Activated T-cell treated with anti-CD3 and anti-CD28 coated beads, Interleukin-2, amount 50 U/mL, for 72 hours (primary cell): ENCODE results near the gene EXOG. TPM values are rescaled to one million over a fixed set of nuclear protein-coding genes. Genes with fewer than 3 reads are reported as not detected.

Source experiments
- ATAC-seq, 2 donors: fragments of 150-1000 bp; cut with Tn5 transposase; replicated peaks in 1 of 2; 2 replicates each; pipeline ENCODE4 v1.10.0; 2021; ENCODE audit warnings: moderate library complexity in 2 of 2, mild to moderate bottlenecking in 1 of 2
- DNase-seq, 2 donors: peaks; one replicate each; pipeline ENCODE4 v3.0.0; 2021 to 2022; ENCODE audit warnings: mixed read lengths in 1 of 2
- H3K27ac Mint-ChIP-seq: one replicate; pipeline ENCODE4 v1.8.0; 2022; ENCODE audit warnings: mild to moderate bottlenecking, moderate library complexity, mixed read lengths
- H3K27me3 Mint-ChIP-seq: one replicate; pipeline ENCODE4 v1.8.0; 2022; ENCODE audit warnings: low read depth, mixed read lengths
- H3K36me3 Mint-ChIP-seq, 2 donors: one replicate each; pipeline ENCODE4 v1.8.0; 2022; ENCODE audit warnings: mixed read lengths in 2 of 2, mild to moderate bottlenecking in 1 of 2; ENCODE audit not compliant: insufficient read depth in 2 of 2
- H3K4me1 Mint-ChIP-seq: one replicate; pipeline ENCODE4 v1.8.0; 2022; ENCODE audit warnings: low read depth, mixed read lengths
- H3K4me3 Mint-ChIP-seq, 2 donors: one replicate each; pipeline ENCODE4 v1.8.0; 2022; ENCODE audit warnings: mild to moderate bottlenecking in 2 of 2, mixed read lengths in 2 of 2, moderate library complexity in 2 of 2
- H3K9me3 Mint-ChIP-seq, 2 donors: one replicate each; pipeline ENCODE4 v1.8.0; 2022; ENCODE audit warnings: mixed read lengths in 2 of 2
- total RNA-seq, 2 donors: library from RNA; stranded (reverse); gene quantifications; one replicate each; pipeline ENCODE4 v1.2.3, GENCODE V29; 2022

EXOG gene
- total RNA-seq, 2 donors from 2014 or later = 25.5 to 32.4 TPM

DNA sequence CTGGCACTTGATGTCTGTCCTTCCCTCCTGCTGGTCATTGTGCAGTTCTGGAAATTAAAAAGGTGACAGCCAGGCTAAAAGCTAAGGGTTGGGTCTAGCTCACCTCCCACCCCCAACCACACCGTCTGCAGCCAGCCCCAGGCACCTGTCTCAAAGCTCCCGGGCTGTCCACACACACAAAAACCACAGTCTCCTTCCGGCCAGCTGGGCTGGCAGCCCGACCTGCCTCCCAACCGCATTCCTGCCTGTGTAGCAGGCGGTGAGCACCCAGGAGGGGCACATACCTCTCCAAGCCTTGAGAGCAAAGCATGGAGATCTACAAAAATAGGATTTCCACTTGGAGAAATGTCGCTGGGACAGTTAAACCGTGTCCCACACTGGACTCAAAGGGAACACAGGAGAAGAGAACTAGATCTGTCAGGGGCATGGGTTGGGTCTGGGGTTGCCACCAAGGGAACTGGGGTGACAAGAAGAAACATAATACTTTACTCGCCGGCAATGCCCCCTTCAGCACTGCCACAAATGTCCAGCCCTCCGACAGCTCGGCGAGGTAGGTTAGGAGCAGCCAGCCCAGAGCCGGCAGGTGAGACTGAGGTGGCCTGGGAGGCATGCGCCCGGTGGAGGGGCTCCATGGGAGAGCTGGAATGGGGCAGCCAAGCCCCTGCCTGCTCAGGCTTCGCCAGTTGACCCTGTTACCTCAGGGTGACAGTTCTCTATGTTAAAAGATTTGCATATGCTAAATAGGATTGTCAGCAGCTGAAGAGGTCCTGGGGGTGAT, 52.2 kb downstream of the EXOG start:
- Mint-ChIP-seq H3K27me3 (no peaks in the 10 kb centered on the region), H3K4me3 (no peak overlapping the region), H3K4me1 (no peaks in the 10 kb centered on the region), H3K9me3 (no peaks in the 10 kb centered on the region), H3K36me3 (no peaks in the 10 kb centered on the region), H3K27ac (no peak overlapping the region)
- DNase-seq (no peak), ATAC-seq (no peak)

DNA sequence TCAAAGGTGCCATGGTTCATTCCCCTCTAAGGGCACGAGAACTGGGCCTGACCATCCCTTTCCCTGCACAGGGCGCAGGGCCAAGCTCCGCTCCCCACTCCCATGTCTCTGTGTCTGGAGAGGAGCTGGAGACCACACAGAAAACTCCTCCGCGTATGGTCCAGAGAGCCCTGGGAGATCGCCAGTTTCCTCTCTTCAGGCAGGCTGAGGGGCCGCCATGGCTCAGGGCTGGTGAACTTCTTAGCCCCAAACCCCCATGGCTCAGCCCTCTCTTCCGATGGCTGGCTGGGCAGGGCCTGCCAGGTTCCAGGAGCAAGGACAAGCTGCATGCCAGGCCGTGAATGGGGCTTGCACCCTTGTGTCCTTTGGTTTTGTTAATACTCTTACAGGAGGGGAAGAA, 52.9 kb downstream of the EXOG start:
- H3K36me3 Mint-ChIP-seq = no peaks in the 10 kb centered on the region
- no peaks in the 10 kb centered on the region for H3K4me1 Mint-ChIP-seq
- no peaks in the 10 kb centered on the region for H3K27me3 Mint-ChIP-seq
- peaks cover 0 to under 1% of the 10 kb centered on the region in 2 donors for H3K9me3 Mint-ChIP-seq
- no peak overlapping the region for H3K4me3 Mint-ChIP-seq
- no peak overlapping the region for H3K27ac Mint-ChIP-seq
- DNase-seq = no peak
- no peak for ATAC-seq

DNA sequence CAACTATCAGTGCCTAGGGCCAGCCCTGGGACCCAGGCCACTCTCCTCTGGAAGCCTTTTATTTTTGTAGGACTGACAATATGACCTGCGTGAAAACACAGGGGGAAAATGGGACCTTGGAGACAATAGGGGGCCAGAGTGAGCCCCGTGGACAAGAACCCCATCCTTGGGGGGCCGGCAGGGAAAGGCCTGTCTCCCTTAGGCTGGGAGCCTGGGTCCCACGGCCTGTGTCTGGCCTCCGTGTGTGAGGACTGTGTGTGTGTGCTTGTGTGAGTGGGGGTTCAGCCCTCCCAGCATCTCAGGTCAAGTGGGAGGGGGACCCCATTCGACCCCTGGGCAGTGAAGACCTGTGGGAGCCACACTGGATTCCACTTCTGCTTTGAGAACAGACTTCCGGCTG, 53.3 kb downstream of the EXOG start:
- no peak overlapping the region for H3K27ac Mint-ChIP-seq
- no peak for ATAC-seq
- no peaks in the 10 kb centered on the region for H3K27me3 Mint-ChIP-seq
- peaks cover 0 to 2% of the 10 kb centered on the region in 2 donors for H3K36me3 Mint-ChIP-seq
- H3K4me1 Mint-ChIP-seq = no peaks in the 10 kb centered on the region
- no peak for DNase-seq
- peaks cover 0 to 2% of the 10 kb centered on the region in 2 donors for H3K9me3 Mint-ChIP-seq
- no peak overlapping the region for H3K4me3 Mint-ChIP-seq

DNA sequence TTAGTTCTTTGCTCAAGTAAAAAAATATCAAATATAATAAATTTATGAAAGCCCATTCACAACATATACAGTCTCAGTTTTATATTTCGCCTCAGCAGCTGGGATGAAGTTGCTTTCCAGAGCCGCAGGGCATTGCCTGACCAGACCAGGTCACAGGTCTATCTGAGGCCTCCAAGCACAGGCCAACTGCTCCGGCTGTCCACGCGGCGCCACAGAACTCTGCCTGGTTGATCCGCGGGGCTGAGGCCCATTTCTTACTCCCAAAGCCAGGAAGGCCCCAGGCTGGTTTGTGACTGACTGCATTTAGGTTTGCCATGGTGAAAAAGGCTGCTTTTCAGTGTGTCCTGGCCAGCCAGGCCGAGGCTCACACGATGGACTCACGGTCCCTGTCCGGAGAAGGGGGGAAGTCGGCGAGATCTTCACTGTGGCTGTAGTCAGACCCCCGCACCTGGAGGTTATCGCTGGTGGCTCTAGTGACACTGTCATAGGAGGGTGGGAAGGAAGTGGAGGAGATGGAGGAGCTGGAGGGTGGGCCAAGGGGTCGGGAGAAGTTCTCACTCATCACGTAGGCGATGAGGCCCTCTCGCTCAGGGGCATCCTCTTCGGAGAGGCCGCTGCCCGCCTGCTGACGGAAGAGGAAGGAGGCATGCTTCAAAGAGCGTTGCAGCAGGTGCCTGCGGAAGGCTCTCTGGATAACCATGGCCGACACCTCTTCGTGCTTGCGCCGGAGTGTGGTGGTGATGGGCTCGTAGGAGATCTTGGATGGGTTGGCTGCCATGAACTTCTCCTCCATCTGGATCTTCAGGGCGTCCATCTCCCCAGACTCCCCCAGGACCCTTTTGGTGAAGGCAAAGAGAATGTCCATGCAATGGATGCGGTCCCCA, 54.1 kb downstream of the EXOG start:
- DNase-seq = no peak
- H3K4me1 Mint-ChIP-seq = no peaks in the 10 kb centered on the region
- H3K27ac Mint-ChIP-seq = no peak overlapping the region
- peaks cover 0 to 2% of the 10 kb centered on the region in 2 donors for H3K9me3 Mint-ChIP-seq
- H3K4me3 Mint-ChIP-seq = no peak overlapping the region
- no peaks in the 10 kb centered on the region for H3K27me3 Mint-ChIP-seq
- no peak for ATAC-seq
- peaks cover 0 to 2% of the 10 kb centered on the region in 2 donors for H3K36me3 Mint-ChIP-seq

DNA sequence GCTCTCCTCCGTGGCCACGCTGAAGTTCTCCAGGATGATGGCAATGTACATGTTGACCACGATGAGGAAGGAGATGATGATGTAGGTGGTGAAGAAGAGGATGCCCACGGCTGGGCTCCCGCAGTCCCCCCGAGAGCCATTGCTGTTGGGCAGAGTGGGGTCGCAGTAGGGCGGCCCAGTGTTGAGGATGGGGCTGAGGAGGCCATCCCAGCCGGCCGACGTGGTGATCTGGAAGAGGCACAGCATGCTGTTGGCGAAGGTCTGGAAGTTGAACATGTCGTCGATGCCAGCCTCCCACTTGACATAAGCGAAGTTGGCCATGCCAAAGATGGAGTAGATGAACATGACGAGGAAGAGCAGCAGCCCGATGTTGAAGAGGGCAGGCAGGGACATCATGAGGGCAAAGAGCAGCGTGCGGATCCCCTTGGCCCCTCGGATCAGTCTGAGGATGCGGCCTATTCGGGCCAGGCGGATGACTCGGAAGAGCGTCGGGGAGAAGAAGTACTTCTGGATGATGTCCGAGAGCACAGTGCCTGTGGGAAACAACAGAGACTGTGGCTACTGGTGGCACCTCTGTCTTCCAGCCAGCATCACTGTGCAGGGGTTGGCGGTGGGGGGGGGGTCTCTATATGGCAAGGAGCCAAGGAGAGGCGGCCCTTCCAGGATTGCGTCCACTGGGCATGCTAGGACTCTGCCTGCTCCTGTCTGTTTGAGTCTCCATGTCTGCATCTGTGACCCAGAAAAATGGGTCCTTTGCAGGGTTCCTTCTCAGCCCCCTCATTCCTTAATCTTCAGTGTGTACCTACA, 55.1 kb downstream of the EXOG start:
- Mint-ChIP-seq H3K4me1 (no peaks in the 10 kb centered on the region), H3K9me3 (peaks cover 0 to 2% of the 10 kb centered on the region in 2 donors), H3K27ac (no peak overlapping the region), H3K4me3 (no peak overlapping the region), H3K27me3 (no peaks in the 10 kb centered on the region), H3K36me3 (peaks cover 0 to 2% of the 10 kb centered on the region in 2 donors)
- ATAC-seq (no peak), DNase-seq (no peak)

DNA sequence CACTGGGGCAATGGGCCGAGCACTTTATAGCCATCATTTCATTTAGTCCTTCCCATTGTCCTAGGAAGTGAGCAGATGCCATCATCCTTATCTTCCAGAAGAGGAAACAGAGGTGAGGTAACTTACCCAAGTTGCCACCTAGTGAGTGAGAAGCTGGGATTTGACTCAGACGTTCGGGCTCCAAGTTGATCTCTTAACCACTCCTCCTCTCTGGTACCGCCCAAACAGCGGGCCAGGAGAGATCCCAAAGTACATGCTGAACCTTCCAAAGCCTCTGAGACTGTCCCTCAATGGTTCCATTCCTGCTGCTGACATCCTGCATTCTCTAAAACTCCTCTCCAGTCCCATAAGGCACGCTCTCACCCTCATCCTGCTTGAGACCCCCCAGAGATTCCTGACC, 56.2 kb downstream of the EXOG start:
- ATAC-seq = no peak
- Mint-ChIP-seq H3K27ac (no peak overlapping the region), H3K4me1 (no peaks in the 10 kb centered on the region)

DNA sequence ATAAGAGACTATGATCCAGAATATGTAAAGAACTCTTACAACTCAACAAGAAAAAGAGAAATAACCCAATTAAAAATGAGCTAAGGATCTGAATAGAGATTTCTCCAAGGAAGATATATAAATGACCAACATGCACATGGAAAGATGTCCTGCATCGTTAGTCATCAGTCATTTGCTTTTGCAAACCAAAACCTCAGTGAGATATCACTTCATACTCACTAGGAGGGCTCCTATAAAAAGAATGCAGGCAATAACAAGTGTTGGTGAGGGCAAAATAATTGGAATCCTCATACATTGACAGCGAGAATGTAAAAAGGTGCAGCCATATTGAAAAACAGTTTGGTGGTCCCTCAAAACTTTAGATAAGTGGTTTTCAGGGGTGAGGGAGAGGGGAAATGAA, 56.9 kb downstream of the EXOG start:
- H3K9me3 Mint-ChIP-seq = peaks cover 0 to 2% of the 10 kb centered on the region in 2 donors
- no peak overlapping the region for H3K4me3 Mint-ChIP-seq
- DNase-seq (no peak), ATAC-seq (no peak)
- H3K4me1 Mint-ChIP-seq = no peaks in the 10 kb centered on the region
- H3K27ac Mint-ChIP-seq = no peak overlapping the region
- H3K27me3 Mint-ChIP-seq = no peaks in the 10 kb centered on the region
- peaks cover 0 to 2% of the 10 kb centered on the region in 2 donors for H3K36me3 Mint-ChIP-seq

More for the DNA sequence above, 56.2 kb downstream of the EXOG start:
- Mint-ChIP-seq H3K9me3 (peaks cover 0 to 2% of the 10 kb centered on the region in 2 donors), H3K36me3 (peaks cover 0 to 2% of the 10 kb centered on the region in 2 donors), H3K27me3 (no peaks in the 10 kb centered on the region), H3K4me3 (no peak overlapping the region)
- DNase-seq = no peak

DNA sequence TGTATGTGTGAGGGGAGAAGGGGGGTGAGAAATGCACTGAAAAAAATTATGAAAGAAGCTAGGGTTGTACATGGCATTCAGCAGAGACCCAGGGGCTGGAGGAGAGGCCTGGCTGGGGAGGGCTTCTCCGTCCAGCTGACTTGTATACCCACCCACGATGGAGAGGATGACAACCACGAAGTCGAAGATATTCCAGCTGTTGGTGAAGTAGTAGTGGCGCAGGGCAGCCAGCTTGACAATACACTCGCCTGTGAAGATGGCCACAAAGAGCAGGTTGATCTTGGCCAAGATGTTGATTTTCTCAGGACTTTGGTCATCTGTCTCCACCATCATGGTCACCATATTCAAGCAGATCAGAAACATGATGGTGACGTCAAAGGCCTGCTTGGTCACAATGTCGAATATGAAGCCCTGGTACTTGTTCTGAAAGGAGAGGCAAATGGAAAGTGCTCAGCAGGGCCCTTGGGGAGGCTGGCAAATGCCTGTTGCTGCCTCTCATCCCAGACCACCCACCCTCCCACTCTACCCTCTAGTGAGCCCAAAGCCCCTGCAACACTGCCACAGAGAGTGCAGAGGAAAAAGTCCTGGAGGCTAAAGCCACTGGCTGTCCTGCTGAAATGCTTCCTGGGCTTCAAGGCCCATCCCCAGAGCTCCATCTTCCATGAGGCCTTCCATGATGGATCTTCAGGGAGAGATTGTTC, 58.1 kb downstream of the EXOG start:
- no peak overlapping the region for H3K4me3 Mint-ChIP-seq
- no peak overlapping the region for H3K27ac Mint-ChIP-seq
- peaks cover 0 to 2% of the 10 kb centered on the region in 2 donors for H3K36me3 Mint-ChIP-seq
- H3K9me3 Mint-ChIP-seq = peaks cover 0 to 2% of the 10 kb centered on the region in 2 donors
- ATAC-seq = no peak
- no peaks in the 10 kb centered on the region for H3K4me1 Mint-ChIP-seq
- H3K27me3 Mint-ChIP-seq = no peaks in the 10 kb centered on the region
- DNase-seq = no peak

DNA sequence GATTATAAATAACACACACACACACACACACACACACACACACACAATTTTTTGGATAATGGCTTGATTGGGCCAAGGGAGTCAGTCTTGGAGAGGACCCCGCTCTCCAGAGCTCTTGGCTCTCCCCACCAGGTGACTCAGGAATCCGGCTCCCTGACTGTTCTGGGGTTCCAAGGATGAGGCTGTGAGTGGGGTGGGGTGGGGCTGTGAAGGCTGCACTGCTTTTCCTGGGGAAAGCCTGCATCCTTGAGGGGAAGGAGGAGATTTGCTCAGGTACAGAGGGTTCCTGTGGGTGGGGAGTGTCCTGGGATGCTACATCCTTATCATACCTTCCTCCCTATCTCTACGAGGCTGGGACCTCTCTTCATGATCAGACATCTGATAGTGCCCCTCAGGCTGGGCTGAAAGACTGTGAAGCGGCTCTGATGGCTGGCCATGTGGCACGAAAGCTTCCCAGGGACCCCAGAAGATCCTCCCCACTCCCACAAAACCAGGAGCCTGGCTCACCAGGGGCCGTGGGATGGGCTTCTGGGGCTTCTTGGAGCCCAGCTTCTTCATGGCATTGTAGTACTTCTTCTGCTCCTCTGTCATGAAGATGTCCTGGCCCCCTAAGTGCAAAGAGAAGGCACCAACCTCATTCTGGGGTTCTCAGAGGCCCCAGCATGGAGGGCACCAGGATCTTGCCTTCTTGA, 59.2 kb downstream of the EXOG start:
- no peak overlapping the region for H3K4me3 Mint-ChIP-seq
- no peak overlapping the region for H3K27ac Mint-ChIP-seq
- no peaks in the 10 kb centered on the region for H3K4me1 Mint-ChIP-seq
- H3K27me3 Mint-ChIP-seq = no peaks in the 10 kb centered on the region
- peaks cover 0 to 2% of the 10 kb centered on the region in 2 donors for H3K9me3 Mint-ChIP-seq
- H3K36me3 Mint-ChIP-seq = peaks cover 0 to 2% of the 10 kb centered on the region in 2 donors
- ATAC-seq (no peak), DNase-seq (no peak)

DNA sequence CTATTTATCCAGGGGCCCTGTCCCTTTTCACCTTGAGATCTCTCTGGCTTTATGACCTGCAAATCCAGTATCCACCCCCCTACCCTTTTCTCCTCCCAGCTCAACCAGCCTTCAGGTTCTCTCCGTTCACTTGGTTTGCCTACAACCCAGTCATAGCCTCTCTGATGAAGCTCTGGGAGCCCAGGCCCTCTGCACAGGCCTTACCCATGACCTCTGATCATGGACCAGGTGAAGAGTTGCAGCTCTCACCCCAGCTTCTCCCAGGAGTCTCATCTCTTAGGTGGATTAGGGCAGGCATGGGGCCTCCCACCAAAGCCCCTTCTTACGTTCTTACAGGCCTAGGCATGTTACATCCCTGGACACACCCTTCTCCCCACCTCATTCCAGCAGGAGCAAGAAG, 59.8 kb downstream of the EXOG start:
- Mint-ChIP-seq H3K27me3 (no peaks in the 10 kb centered on the region), H3K27ac (no peak overlapping the region), H3K4me1 (no peaks in the 10 kb centered on the region), H3K4me3 (no peak overlapping the region), H3K36me3 (peaks cover 0 to 2% of the 10 kb centered on the region in 2 donors), H3K9me3 (peaks cover 0 to 2% of the 10 kb centered on the region in 2 donors)
- DNase-seq = no peak
- no peak for ATAC-seq

DNA sequence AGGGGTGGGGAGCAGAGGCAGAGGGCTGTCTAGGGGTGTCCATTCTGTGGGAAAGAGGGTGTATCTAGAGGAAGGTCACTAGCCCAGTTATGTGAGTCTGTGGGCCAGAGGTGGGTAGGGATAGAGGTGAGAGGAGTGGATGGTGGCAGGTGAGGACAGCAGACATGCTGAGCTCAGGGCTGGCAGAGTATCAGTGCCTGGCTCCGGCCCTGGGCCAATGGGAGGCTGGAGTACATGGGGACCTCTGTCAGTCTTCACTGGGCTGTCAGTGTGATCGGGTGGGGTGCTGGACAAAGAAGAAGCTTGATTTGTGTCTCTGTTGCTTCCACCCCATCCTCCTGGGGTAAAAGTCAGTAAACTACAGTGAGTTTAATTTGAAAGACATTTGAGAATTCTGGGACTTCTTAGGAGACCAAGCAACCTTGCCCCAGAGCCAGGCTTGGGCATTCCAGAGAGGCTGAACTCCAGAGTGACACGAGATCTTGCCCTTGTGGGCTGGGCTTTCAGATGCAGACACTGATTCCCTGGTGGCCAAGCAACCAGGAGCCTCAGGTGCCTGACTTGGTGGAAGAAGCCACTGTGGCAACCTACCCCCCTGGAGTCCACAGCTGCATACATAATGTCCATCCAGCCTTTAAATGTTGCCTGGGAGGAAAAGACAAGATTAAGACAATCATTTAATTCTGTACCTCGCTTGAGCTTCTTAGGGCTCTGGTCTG, 60.7 kb downstream of the EXOG start:
- Mint-ChIP-seq H3K27ac (no peak overlapping the region), H3K4me3 (no peak overlapping the region), H3K9me3 (peaks cover 0 to 2% of the 10 kb centered on the region in 2 donors), H3K27me3 (no peaks in the 10 kb centered on the region), H3K4me1 (no peaks in the 10 kb centered on the region), H3K36me3 (peaks cover 0 to 2% of the 10 kb centered on the region in 2 donors)
- ATAC-seq (no peak), DNase-seq (no peak)
